VCaP (cell line): ENCODE measurements around the gene MIGA1.
"Not testable (repeated sequence)": the region's sequence is repeated elsewhere in the genome, so short reads cannot be mapped to it uniquely, and the experiment has no call there.

Source experiments
- H3K27ac ChIP-seq: fragments of 450-650 bp; 2 replicates; pipeline ENCODE4 v1.5.1; 2017
- TF ChIP-seq, protein P1 (sequence below): fragments of 450-650 bp; conservative IDR thresholded peaks from 2 replicates; pipeline ENCODE4 v1.5.1; 2017; ENCODE audit warnings: mild to moderate bottlenecking, moderate library complexity

MIGA1 gene

DNA sequence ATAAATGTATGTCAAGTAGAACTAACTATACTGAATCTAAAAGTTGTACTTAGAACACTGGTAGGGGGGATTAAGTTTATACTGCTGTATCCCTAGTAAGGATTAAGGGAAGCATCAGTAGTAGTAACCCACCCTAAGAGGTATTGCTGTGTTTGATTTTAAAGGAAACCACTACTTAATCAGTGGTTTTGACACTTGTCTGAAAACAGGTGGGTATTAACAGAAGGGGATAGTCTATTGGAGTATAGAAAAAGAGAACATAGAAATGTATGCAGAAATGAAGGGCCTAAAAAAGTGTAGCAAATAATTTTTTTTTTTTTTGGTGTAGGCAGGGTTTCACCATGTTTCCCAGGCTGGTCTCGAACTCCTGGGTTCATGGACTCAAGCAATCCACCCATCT lies 2.2 kb downstream of the MIGA1 start:
- TF ChIP-seq, protein P1, sequence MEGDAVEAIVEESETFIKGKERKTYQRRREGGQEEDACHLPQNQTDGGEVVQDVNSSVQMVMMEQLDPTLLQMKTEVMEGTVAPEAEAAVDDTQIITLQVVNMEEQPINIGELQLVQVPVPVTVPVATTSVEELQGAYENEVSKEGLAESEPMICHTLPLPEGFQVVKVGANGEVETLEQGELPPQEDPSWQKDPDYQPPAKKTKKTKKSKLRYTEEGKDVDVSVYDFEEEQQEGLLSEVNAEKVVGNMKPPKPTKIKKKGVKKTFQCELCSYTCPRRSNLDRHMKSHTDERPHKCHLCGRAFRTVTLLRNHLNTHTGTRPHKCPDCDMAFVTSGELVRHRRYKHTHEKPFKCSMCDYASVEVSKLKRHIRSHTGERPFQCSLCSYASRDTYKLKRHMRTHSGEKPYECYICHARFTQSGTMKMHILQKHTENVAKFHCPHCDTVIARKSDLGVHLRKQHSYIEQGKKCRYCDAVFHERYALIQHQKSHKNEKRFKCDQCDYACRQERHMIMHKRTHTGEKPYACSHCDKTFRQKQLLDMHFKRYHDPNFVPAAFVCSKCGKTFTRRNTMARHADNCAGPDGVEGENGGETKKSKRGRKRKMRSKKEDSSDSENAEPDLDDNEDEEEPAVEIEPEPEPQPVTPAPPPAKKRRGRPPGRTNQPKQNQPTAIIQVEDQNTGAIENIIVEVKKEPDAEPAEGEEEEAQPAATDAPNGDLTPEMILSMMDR: no peak
- H3K27ac ChIP-seq: peak overlapping the region; percentile 84; the same call in 1 of the 2 replicates

DNA sequence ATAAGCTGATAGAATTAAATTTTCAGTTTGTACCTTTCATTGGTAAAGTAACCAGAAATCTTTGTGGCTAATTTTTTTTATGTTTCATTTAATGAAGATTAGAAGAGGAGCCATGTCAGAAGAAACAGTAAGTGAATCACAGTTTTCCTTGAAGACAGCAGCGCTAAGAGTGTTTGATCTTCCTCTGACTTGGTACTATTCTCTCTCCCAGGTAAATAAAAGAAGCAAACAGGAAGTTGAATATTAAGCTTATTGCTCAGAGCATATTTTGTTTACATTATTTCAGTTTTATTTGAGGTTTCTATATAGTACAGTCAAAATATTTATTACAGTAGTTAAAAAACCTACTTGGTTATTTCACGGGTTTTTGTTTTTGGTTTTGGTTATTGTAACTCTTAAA lies 3.7 kb downstream of the MIGA1 start:
- H3K27ac ChIP-seq: peak overlapping the region; percentile 29
- TF ChIP-seq, protein P1: no peak

DNA sequence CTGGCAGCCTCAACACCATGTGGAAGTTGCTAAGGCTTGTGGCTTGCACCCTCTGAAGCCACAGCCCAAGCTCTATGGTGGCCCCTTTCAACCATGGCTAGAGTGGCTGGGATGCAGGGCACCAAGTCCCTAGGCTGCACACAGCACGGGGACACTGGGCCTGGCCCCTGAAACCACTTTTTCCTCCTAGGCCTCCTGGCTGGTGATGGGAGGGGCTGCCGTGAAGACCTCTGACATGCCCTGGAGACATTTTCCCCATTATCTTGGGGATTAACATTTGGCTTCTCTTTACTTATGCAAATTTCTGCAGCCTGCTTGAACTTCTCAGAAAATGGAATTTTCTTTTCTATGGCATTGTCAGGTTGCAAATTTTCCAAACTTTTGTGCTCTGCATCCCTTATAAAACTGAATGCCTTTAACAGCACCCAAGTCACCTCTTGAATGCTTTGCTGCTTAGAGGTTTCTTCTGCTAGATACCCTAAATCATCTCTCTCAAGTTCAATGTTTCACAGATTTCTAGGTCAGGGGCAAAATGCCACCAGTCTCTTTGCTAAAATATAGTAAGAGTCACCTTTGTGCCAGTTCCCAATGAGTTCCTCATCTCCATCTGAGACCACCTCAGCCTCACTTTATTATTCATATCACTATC lies 6.8 kb downstream of the MIGA1 start:
- not testable (repeated sequence) for H3K27ac ChIP-seq

DNA sequence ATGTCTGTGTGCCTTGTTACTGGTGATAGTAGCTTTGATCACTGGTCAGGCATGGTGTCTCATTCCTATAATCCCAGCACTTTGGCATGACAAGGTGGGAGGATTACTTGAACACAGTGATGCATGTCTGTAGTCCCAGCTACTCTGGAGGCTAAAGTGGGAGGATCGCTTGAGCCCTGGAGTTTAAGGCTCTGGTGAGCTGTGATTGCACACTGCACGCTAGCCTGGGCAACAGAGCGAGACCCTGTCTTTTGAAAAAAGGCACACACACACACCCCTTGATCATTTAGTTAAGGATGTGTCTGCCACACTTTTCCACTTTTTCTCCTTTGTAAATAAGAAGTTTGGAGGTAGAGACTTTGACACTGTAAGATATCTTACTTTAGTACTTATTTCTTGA lies 15.1 kb downstream of the MIGA1 start:
- H3K27ac ChIP-seq: no peak overlapping the region
- TF ChIP-seq, protein P1: no peak

DNA sequence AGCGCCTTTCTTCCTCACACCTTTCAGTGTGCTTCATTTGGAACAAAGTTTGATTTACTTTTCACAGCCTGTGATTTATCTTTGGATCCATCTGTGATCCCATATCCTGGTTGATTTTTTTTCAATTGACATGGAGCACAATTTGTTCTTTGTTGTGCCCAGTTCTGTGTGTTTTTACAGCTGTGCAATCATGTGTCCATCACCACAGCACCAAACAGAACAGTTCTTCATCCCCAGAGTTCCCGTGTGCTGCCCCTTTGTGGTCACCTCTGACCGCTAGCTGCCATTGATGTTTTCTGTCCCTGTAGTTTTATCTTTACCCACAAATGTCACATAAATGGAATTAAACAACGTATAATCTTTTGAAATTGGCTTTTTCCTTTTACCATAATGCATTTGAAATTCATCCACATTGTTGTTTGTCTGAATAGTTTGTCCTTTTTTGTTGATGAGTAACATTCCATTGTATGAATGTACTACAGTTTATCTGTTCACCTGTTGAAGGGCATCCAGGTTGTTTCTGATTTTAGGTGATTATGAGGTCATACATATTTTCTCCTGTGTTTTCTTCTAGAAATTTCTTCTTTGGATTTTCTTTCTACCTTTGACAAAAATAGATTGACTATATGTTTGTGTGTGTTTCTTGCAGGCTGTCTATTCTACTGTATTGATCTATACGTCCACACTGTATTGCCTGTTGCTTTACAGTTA lies 17.4 kb downstream of the MIGA1 start:
- TF ChIP-seq, protein P1: peak; percentile 41
- H3K27ac ChIP-seq: no peak overlapping the region

DNA sequence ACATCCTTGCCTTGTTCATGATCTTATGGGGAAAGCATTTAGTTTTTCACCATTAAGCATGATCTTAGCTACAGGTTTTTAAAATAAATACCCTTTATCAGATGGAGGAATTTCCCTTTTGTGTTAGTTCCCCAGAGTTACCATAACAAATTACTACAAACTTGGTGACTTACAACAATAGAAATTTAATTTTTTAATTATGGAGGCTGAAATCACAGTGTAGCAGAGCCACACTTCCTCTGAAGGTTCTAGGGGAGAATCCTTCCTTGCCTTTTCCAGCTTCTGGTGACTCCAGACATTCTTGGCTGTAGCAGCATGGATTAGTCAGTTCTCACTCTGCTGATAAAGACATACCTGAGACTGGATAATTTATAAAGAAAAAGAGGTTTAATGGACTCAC lies 18.5 kb downstream of the MIGA1 start:
- TF ChIP-seq, protein P1: no peak
- no peak overlapping the region for H3K27ac ChIP-seq

DNA sequence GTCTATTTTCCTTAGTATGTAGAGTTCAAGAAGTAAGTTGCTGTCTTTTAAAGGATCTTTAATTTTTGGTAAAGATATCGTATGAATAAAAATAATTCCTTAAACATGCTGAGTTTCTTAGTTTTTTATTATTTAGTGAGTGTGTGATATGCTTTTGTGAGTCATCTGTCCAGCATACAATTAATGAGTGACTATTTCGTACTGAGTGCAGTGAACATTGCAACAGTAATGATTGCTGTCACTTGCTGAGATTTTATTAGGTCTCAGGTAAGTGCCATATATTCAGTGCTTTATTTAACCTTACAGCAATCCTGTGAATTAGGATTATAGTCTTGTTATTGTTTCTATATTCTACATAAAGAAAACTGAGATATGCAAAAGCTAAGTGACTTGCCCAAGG lies 22.6 kb downstream of the MIGA1 start:
- no peak overlapping the region for H3K27ac ChIP-seq
- TF ChIP-seq, protein P1: no peak

DNA sequence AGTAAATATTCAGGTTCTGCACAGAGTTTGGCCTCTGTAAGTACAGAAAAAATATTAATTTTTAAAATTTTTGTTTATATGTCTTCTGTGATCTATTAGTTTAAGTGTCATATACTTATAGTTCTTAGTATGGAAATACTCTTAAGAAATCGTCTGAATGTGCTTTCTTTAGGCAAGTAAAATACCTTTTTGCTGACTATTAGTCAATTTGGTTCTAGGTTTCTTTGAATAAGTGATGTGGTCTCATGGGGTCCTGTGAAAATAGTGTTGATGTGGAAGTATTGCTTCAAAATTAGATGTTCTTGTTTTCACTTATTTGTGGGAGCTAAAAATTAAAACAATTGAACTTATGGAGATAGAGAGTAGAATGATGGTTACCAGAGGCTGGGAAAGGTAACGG lies 23.9 kb downstream of the MIGA1 start:
- TF ChIP-seq, protein P1: no peak
- no peak overlapping the region for H3K27ac ChIP-seq

DNA sequence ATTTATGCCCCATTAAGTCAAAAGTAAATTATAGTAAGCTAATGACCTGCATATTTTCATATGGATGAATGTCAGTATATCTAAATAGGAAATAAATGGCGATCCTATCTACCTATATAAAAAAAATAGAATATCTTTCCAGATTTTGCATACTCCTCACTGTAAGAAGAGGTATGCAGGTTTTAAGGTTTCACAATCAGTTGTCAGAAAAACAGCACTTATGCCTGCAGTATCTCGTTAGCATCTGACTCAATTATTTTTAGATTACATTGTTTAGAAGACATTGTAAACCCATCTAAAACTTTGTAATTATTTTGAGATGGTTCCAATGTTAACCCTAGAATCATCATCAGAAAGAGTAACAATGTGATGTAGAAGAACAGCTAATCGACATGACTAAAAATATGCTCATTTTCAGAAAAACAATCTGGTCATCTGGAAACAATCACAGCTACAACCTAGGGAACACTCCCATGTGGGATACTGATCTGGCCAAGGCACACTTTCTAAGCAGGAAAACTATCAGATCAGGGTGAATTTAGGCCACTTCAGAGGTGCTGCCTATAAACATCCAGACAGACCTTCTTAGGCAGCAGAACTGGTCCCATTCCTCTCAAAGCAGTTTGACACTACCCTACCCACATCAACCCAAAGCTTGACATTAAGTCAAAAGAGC lies 30.5 kb downstream of the MIGA1 start:
- not testable (repeated sequence) for H3K27ac ChIP-seq

DNA sequence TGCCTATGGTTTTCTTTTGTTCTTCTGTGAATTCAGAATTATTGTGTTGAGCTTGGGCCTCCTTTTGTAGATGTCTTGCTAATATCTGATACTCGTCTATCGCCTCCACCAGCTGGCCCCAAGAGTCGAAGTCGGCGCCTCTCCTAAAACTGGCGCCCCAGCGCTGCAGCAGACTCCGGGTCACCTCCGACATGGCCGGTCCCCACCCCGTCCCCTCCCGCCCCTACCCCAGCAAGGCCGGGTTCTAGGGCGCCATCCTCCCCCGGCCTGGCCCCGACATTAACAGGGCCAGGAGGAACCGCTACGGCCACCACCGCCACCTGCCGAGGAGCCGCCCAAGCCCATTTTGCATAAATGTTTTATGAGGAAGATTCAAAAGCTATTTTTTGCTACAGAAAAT lies 32.1 kb downstream of the MIGA1 start:
- H3K27ac ChIP-seq: not testable (repeated sequence)
